ENCODE data around the gene PLEKHH2. TPM values are rescaled to one million over a fixed set of nuclear protein-coding genes. Genes with fewer than 3 reads are reported as not detected.

The PLEKHH2 gene
- total and polyA plus RNA-seq, 2 experiments from 2014 or later = 3.3 to 5.1 TPM

GRCh38 chr2:43619511-43619910 is 17.5 kb upstream of the PLEKHH2 start:
- Histone ChIP-seq H3K4me1 (ENCODE audit: insufficient read depth) (no peaks in the 10 kb centered on the region), H3K9me3 (ENCODE audit: low read depth) (no peaks in the 10 kb centered on the region), H3K4me2 (no peak overlapping the region), H3K4me3 (no peak overlapping the region), H3K27ac (no peak overlapping the region), H3K27me3 (peaks cover 3% of the 10 kb centered on the region), H3K79me2 (no peaks in the 10 kb centered on the region), H4K20me1 (ENCODE audit: insufficient read depth, poor library complexity, severe bottlenecking) (no peaks in the 10 kb centered on the region), H2AFZ (no peak overlapping the region), H3K9me2 (replicated peaks; ENCODE audit: insufficient read depth) (no peaks in the 10 kb centered on the region), H3K36me3 (replicated peaks; ENCODE audit: insufficient read depth, low read depth) (no peaks in the 10 kb centered on the region)
- TF ChIP-seq EZH2 (IDR thresholded peaks at IDR 0.05; ENCODE audit: borderline replicate concordance) = no peak
- no peak for TF ChIP-seq CTCF (IDR thresholded peaks at IDR 0.05; ENCODE audit: poor library complexity)
- 95% methylated on average over 10 of the region's 10 CpGs for WGBS (ENCODE audit: low lambda C conversion rate, missing lambda C conversion rate)
- no peak for DNase-seq (ENCODE audit: low spot score)

- Histone ChIP-seq H3K27ac (no peak overlapping the region), H3K9me3 (ENCODE audit: low read depth) (no peaks in the 10 kb centered on the region), H3K4me1 (ENCODE audit: insufficient read depth) (no peaks in the 10 kb centered on the region), H3K4me2 (peak overlapping the region; percentile 4), H4K20me1 (ENCODE audit: insufficient read depth, poor library complexity, severe bottlenecking) (no peaks in the 10 kb centered on the region), H3K36me3 (replicated peaks; ENCODE audit: insufficient read depth, low read depth) (no peaks in the 10 kb centered on the region), H3K4me3 (no peak overlapping the region), H3K9me2 (replicated peaks; ENCODE audit: insufficient read depth) (no peaks in the 10 kb centered on the region), H3K27me3 (peaks cover 3% of the 10 kb centered on the region), H2AFZ (no peak overlapping the region), H3K79me2 (no peaks in the 10 kb centered on the region)
- WGBS (ENCODE audit: low lambda C conversion rate, missing lambda C conversion rate) = 54% methylated on average over 6 of the region's 6 CpGs
- no peak for DNase-seq (ENCODE audit: low spot score)
- TF ChIP-seq EZH2 (IDR thresholded peaks at IDR 0.05; ENCODE audit: borderline replicate concordance) (no peak), CTCF (IDR thresholded peaks at IDR 0.05; ENCODE audit: poor library complexity) (no peak), EZH2phosphoT487 (IDR thresholded peaks at IDR 0.05; ENCODE audit: low read depth, severe bottlenecking, unreplicated experiment) (no peak)
These were observed 14.1 kb upstream of the PLEKHH2 start for GRCh38 chr2:43622931-43623451.

- no peak overlapping the region for H3K4me2 ChIP-seq
These were observed 5.3 kb upstream of the PLEKHH2 start for GRCh38 chr2:43631618-43632317.

More at GRCh38 chr2:43631618-43632317, 5.3 kb upstream of the PLEKHH2 start:
- Histone ChIP-seq H3K9me2 (replicated peaks; ENCODE audit: insufficient read depth) (no peaks in the 10 kb centered on the region), H3K4me1 (ENCODE audit: insufficient read depth) (peaks cover 5% of the 10 kb centered on the region), H3K79me2 (no peaks in the 10 kb centered on the region), H3K9me3 (ENCODE audit: low read depth) (no peaks in the 10 kb centered on the region), H3K36me3 (replicated peaks; ENCODE audit: insufficient read depth, low read depth) (no peaks in the 10 kb centered on the region), H2AFZ (no peak overlapping the region), H3K4me3 (no peak overlapping the region), H4K20me1 (ENCODE audit: insufficient read depth, poor library complexity, severe bottlenecking) (no peaks in the 10 kb centered on the region), H3K27ac (no peak overlapping the region), H3K27me3 (peaks cover 5% of the 10 kb centered on the region)
- WGBS (ENCODE audit: low lambda C conversion rate, missing lambda C conversion rate) = 85% methylated on average over 11 of the region's 11 CpGs
- TF ChIP-seq EZH2phosphoT487 (IDR thresholded peaks at IDR 0.05; ENCODE audit: low read depth, severe bottlenecking, unreplicated experiment) = no peak
- TF ChIP-seq EZH2 (IDR thresholded peaks at IDR 0.05; ENCODE audit: borderline replicate concordance) = no peak
- TF ChIP-seq CTCF (IDR thresholded peaks at IDR 0.05; ENCODE audit: poor library complexity) = no peak
- no peak for DNase-seq (ENCODE audit: low spot score)

Measured in hepatocyte (in vitro differentiated cells).